ENCODE measurements around the gene MYH9. TPM values are rescaled to one million over a fixed set of nuclear protein-coding genes. Genes with fewer than 3 reads are reported as not detected.

Gene MYH9
- total RNA-seq, 1 experiment from 2014 or later = 258 TPM

GRCh38 chr22:36322602-36322915 lies 65.2 kb downstream of the MYH9 start:
- Histone ChIP-seq H3K4me1 (ENCODE audit: control insufficient read depth in 1 of 2, insufficient read depth in 2 of 2, low read length in 2 of 2) (peaks cover 0 to 4% of the 10 kb centered on the region in 2 experiments; a peak in 1 of 4 replicates), H3K4me2 (ENCODE audit: low read length) (no peak overlapping the region), H3K36me3 (ENCODE audit: control insufficient read depth in 1 of 2, insufficient read depth in 2 of 2, low read length in 2 of 2) (peaks cover 62 to 90% of the 10 kb centered on the region in 2 experiments), H3K4me3 (replicated peaks in 1 of 2; ENCODE audit: low read depth in 1 of 2, low read length in 2 of 2) (no peak overlapping the region), H3K27ac (ENCODE audit: low read depth, low read length) (no peak overlapping the region), H4K20me1 (ENCODE audit: insufficient read depth) (no peaks in the 10 kb centered on the region), H3K79me2 (ENCODE audit: insufficient read depth, low read length) (peaks cover 59% of the 10 kb centered on the region), H3K9me3 (ENCODE audit: control insufficient read depth in 1 of 2, insufficient read depth in 1 of 2, low read depth in 1 of 2, low read length in 2 of 2) (no peaks in the 10 kb centered on the region), H3K9ac (ENCODE audit: low read length) (no peak overlapping the region), H3K9me2 (ENCODE audit: insufficient read depth) (no peaks in the 10 kb centered on the region), H3K27me3 (ENCODE audit: insufficient read depth, low read length) (no peaks in the 10 kb centered on the region), H2AFZ (ENCODE audit: low read depth, low read length, poor library complexity, severe bottlenecking) (no peak overlapping the region)
- no TSS peak for BruUV-seq (replicated peaks)
- intact Hi-C loops (cut with micrococcal nuclease) = no loop called here
- TF ChIP-seq EGR1 (IDR thresholded peaks at IDR 0.05; ENCODE audit: low read depth) (no peak), MAX (IDR thresholded peaks at IDR 0.05) (no peak), SIN3A (IDR thresholded peaks at IDR 0.05; ENCODE audit: low read depth) (no peak), ELF1 (IDR thresholded peaks at IDR 0.05; ENCODE audit: borderline replicate concordance, low read depth) (no peak), JUND (IDR thresholded peaks at IDR 0.05) (no peak), REST (IDR thresholded peaks at IDR 0.05; ENCODE audit: low read depth) (no peak), ZNF274 (IDR thresholded peaks at IDR 0.05; ENCODE audit: low read depth, low read length) (no peak)
- RAD21 ChIA-PET (ENCODE audit: low non-redundant PET in 1 of 2, low total read pairs in 2 of 2, uncharacterized antibody in 2 of 2, unreplicated experiment in 2 of 2) = interaction anchor here in 1 of 2 experiments (1.2 kb wide), 1 partner anchor 148 kb away, joined by 3 read pairs; no protein-coding TSS in a partner anchor
- CTCF ChIA-PET = no interaction called here
- DNase-seq (ENCODE audit: low read depth, low spot score) (no peak), ATAC-seq (no peak)
- POLR2A ChIA-PET = no interaction called here

Measured in HCT116 (cell line).